Left lobe of liver (tissue), 2 donors: ENCODE measurements around the gene ZNF345. TPM values are rescaled to one million over a fixed set of nuclear protein-coding genes. Genes with fewer than 3 reads are reported as not detected.

ENCODE experiments used
- ATAC-seq: fragments of 200-7000 bp; cut with Tn5 transposase; one replicate; pipeline ENCODE4 v1.9.1; 2020; ENCODE audit warnings: mild to moderate bottlenecking, moderate library complexity
- DNase-seq: peaks from one replicate; pipeline ENCODE4 v3.0.0-alpha.2; 2020; ENCODE audit warnings: low spot score
- total RNA-seq: library from RNA; stranded (reverse); gene quantifications from one replicate; pipeline ENCODE4 v1.2.1, GENCODE V29; 2021
- donor health status: DM: no; HTN: no; CAD: no; lungs with moderate emphysema.
- donor health status: DM: no; HTN: yes; CAD: no.

The ZNF345 gene
- total RNA-seq: 2.1 TPM

GRCh38 chr19:36850559-36851442 is at the start of gene ZNF345:
Gene ZNF345, plus strand, starts transcription at chr19:36850876. Its CDS starts 25,955 bp downstream, at chr19:36876831.
- peak; percentile 94 for ATAC-seq
- DNase-seq: peak; percentile 92

- ATAC-seq (no peak), DNase-seq (no peak)
Observed at GRCh38 chr19:36805364-36805763, 45.3 kb upstream of the ZNF345 start.

GRCh38 chr19:36807029-36807428 is 43.6 kb upstream of the ZNF345 start:
- ATAC-seq (no peak), DNase-seq (no peak)

- DNase-seq: no peak
- no peak for ATAC-seq
Observed at GRCh38 chr19:36819130-36819630, 31.5 kb upstream of the ZNF345 start.

- DNase-seq (no peak), ATAC-seq (no peak)
Observed at GRCh38 chr19:36821758-36822157, 28.9 kb upstream of the ZNF345 start.

- no peak for ATAC-seq
- no peak for DNase-seq
Observed at GRCh38 chr19:36833430-36833829, 17.2 kb upstream of the ZNF345 start.

GRCh38 chr19:36837176-36837905 is 13.3 kb upstream of the ZNF345 start:
- ATAC-seq (peak; percentile 45), DNase-seq (peak; percentile 56)

GRCh38 chr19:36837906-36838783 is 12.5 kb upstream of the ZNF345 start, which contains the start of gene ZNF790:
Gene ZNF790, minus strand, starts transcription at chr19:36838387. Its CDS starts 12,768 bp downstream, at chr19:36825619.
- ATAC-seq: peak; percentile 96
- DNase-seq: peak; percentile 93

GRCh38 chr19:36838784-36839324 is 11.8 kb upstream of the ZNF345 start:
- no peak for ATAC-seq
- no peak for DNase-seq

GRCh38 chr19:36847968-36848367 is 2.7 kb upstream of the ZNF345 start:
- ATAC-seq (no peak), DNase-seq (no peak)

GRCh38 chr19:36849701-36850558 is 746 bp upstream of the ZNF345 start:
- peak; percentile 96 for ATAC-seq

GRCh38 chr19:36851898-36852297 is 1.2 kb downstream of the ZNF345 start:
- ATAC-seq (no peak), DNase-seq (no peak)

More at GRCh38 chr19:36849701-36850558, 746 bp upstream of the ZNF345 start:
- peak; percentile 94 for DNase-seq

GRCh38 chr19:36876993-36877938 is 26.6 kb downstream of the ZNF345 start:
- DNase-seq (no peak), ATAC-seq (no peak)

GRCh38 chr19:36891768-36892357 is 41.2 kb downstream of the ZNF345 start:
- ATAC-seq (no peak), DNase-seq (no peak)

- DNase-seq (no peak), ATAC-seq (no peak)
Observed at GRCh38 chr19:36894849-36895383, 44.2 kb downstream of the ZNF345 start.

GRCh38 chr19:36898422-36898821 is 47.7 kb downstream of the ZNF345 start:
- no peak for DNase-seq
- ATAC-seq: no peak

- ATAC-seq: peak; percentile 98
- peak; percentile 89 for DNase-seq
Observed at GRCh38 chr19:36915992-36916830, 65.5 kb downstream of the ZNF345 start, which contains the start of the genes ZNF568 and ZNF829. Gene ZNF568, plus strand, starts transcription at chr19:36916332. Its CDS starts 6,439 bp downstream, at chr19:36922771. Gene ZNF829, minus strand, starts transcription at chr19:36916291. Its CDS starts 1,124 bp downstream, at chr19:36915167.
